ENCODE measurements around the gene DLX3.
A peak's percentile ranks its signal among the peaks of the same experiment; 100 is the strongest.

The DLX3 gene

DNA sequence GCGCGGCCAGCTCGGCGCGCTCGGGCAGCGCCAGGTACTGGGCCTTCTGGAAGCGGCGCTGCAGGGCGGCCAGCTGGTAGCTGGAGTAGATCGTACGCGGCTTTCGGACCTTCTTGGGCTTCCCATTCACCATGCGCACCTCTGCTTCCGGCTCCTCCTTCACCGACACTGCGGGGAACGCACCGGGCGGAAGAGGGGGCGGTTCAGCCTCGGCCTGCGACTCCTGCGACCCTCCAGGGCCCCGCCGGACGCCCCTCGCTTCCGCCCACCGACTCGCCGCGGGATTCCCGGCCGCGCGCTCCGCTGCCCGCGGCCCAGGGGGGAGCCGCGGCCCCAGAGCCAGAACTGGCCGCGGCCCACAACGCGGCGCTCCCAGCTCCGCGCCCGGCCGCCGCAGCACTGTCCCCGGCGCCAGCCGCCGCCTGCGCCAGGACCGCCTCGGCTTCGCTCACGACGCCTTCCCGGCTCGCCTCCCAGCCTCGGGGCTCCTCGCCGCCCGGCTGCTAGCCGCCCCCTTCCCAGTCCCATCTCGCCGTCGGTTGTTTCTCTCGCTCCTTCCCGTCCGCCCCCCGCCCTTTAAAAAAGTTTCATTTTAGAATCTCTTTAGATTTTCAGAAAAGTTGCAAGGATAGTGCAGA, 1.5 kb downstream of the DLX3 start:
- Histone ChIP-seq H3K56ac (ENCODE audit: low read length) (peak overlapping the region; percentile 67), H2BK5ac (ENCODE audit: low read length) (no peak overlapping the region), H2BK120ac (ENCODE audit: low read depth, low read length) (no peak overlapping the region), H3K36me3 (ENCODE audit: control insufficient read depth, insufficient read depth, low read length) (no peaks in the 10 kb centered on the region), H3K4me2 (ENCODE audit: low read length) (peak overlapping the region; percentile 61), H4K8ac (ENCODE audit: low read depth, low read length) (no peak overlapping the region), H3K4me1 (ENCODE audit: control insufficient read depth, low read depth, low read length) (peaks cover 3% of the 10 kb centered on the region), H2BK15ac (replicated peaks; ENCODE audit: low read depth) (no peak overlapping the region), H3K27me3 (ENCODE audit: insufficient read depth, low read length, poor library complexity) (peaks cover 48% of the 10 kb centered on the region), H3K27ac (ENCODE audit: low read depth, low read length) (no peak overlapping the region), H3K4me3 (ENCODE audit: low read length) (no peak overlapping the region), H3K9ac (ENCODE audit: low read length) (peak overlapping the region; percentile 47), H3K23ac (ENCODE audit: low read length) (no peak overlapping the region), H2AK5ac (ENCODE audit: low read length) (no peak overlapping the region), H3K4ac (ENCODE audit: low read depth, low read length) (no peak overlapping the region), H3K18ac (ENCODE audit: low read length) (no peak overlapping the region), H4K5ac (ENCODE audit: low read length) (no peak overlapping the region), H3K79me2 (ENCODE audit: control insufficient read depth, insufficient read depth, low read length) (no peaks in the 10 kb centered on the region), H3K79me1 (ENCODE audit: low read length) (no peaks in the 10 kb centered on the region)
- WGBS (ENCODE audit: extremely low coverage, insufficient coverage, low lambda C conversion rate) = no CpG with 5 or more reads among the region's 77 CpGs
- peak; percentile 71 for DNase-seq

DNA sequence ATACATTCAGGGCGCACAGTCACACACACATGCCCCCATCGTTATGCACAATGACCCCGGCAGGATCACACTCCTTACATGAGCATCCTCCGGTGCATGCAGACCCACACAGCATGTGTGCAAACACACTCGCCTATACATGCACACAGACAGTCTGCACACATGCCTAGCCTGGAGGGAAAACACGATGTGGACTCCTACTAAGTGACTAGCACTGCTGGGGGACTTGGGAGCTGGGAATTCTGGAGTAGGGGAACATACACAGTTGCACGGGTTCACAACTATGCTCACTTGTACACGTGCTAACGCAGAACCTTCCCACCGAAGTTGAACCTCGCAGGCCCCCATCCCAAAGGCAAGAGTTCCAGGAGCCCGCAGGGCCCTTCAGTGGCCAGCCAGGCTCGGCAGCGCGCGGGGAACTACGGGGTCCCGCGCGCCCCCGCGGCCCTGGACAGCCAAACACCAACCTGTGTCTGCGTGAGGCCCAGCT, 2.0 kb downstream of the DLX3 start:
- Histone ChIP-seq H3K27me3 (ENCODE audit: insufficient read depth, low read length, poor library complexity) (peaks cover 51% of the 10 kb centered on the region), H3K56ac (ENCODE audit: low read length) (peak overlapping the region; percentile 67)
- no CpG with 5 or more reads among the region's 23 CpGs for WGBS (ENCODE audit: extremely low coverage, insufficient coverage, low lambda C conversion rate)

DNA sequence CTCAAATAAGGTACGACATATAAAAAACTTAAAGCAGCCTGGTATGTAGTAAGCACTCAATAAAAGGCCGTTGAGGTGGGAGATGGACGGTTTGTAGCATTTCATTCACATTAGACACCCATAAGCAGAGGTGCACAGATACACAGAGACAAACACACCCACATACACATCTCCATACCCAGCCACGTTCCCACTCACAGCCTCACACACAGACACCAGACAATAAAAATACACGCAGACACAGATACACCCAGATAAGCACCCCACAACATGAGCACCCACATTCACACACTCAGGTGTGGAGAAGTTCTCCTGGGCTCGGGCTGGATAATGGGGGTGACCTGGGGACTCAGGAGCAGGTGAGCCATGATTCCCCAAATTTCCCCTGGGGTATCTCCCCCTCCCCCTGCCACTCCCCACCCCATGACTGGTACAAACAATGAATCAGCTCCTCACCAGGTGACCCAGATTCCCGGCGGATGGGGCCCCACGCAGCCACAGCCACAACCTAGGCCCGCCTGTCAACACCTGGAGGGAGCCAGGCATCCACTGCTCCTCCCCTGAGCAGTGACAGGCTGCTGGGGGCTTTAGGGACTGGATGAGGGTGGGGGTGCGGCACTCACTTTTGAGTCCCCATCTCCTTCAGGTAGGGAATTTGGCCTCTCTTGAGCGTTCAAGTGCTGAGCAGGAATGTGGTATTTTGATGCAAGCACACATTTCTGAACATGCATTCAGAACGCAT, 2.7 kb downstream of the DLX3 start:
- Histone ChIP-seq H2BK15ac (replicated peaks; ENCODE audit: low read depth) (no peak overlapping the region), H3K4me1 (ENCODE audit: control insufficient read depth, low read depth, low read length) (peaks cover 3% of the 10 kb centered on the region), H3K9ac (ENCODE audit: low read length) (no peak overlapping the region), H3K27me3 (ENCODE audit: insufficient read depth, low read length, poor library complexity) (peaks cover 54% of the 10 kb centered on the region), H4K5ac (ENCODE audit: low read length) (no peak overlapping the region), H3K36me3 (ENCODE audit: control insufficient read depth, insufficient read depth, low read length) (no peaks in the 10 kb centered on the region), H3K4me3 (ENCODE audit: low read length) (no peak overlapping the region), H4K8ac (ENCODE audit: low read depth, low read length) (no peak overlapping the region), H3K79me1 (ENCODE audit: low read length) (no peaks in the 10 kb centered on the region), H3K23ac (ENCODE audit: low read length) (no peak overlapping the region), H3K18ac (ENCODE audit: low read length) (no peak overlapping the region), H3K4me2 (ENCODE audit: low read length) (no peak overlapping the region), H3K56ac (ENCODE audit: low read length) (no peak overlapping the region), H3K4ac (ENCODE audit: low read depth, low read length) (no peak overlapping the region), H2BK5ac (ENCODE audit: low read length) (no peak overlapping the region), H2BK120ac (ENCODE audit: low read depth, low read length) (no peak overlapping the region), H2AK5ac (ENCODE audit: low read length) (no peak overlapping the region), H3K27ac (ENCODE audit: low read depth, low read length) (no peak overlapping the region), H3K79me2 (ENCODE audit: control insufficient read depth, insufficient read depth, low read length) (no peaks in the 10 kb centered on the region)
- DNase-seq = no peak
- no CpG with 5 or more reads among the region's 13 CpGs for WGBS (ENCODE audit: extremely low coverage, insufficient coverage, low lambda C conversion rate)

More for the DNA sequence above, 2.0 kb downstream of the DLX3 start:
- Histone ChIP-seq H4K5ac (ENCODE audit: low read length) (no peak overlapping the region), H2BK120ac (ENCODE audit: low read depth, low read length) (no peak overlapping the region), H3K27ac (ENCODE audit: low read depth, low read length) (no peak overlapping the region), H3K36me3 (ENCODE audit: control insufficient read depth, insufficient read depth, low read length) (no peaks in the 10 kb centered on the region), H2AK5ac (ENCODE audit: low read length) (no peak overlapping the region), H3K18ac (ENCODE audit: low read length) (no peak overlapping the region), H2BK15ac (replicated peaks; ENCODE audit: low read depth) (no peak overlapping the region), H3K4me2 (ENCODE audit: low read length) (peak overlapping the region; percentile 61), H3K9ac (ENCODE audit: low read length) (peak overlapping the region; percentile 47), H3K4me1 (ENCODE audit: control insufficient read depth, low read depth, low read length) (peaks cover 3% of the 10 kb centered on the region), H3K79me1 (ENCODE audit: low read length) (no peaks in the 10 kb centered on the region), H3K4ac (ENCODE audit: low read depth, low read length) (no peak overlapping the region), H3K23ac (ENCODE audit: low read length) (no peak overlapping the region), H2BK5ac (ENCODE audit: low read length) (no peak overlapping the region), H3K79me2 (ENCODE audit: control insufficient read depth, insufficient read depth, low read length) (no peaks in the 10 kb centered on the region), H3K4me3 (ENCODE audit: low read length) (no peak overlapping the region), H4K8ac (ENCODE audit: low read depth, low read length) (no peak overlapping the region)
- DNase-seq = no peak

DNA sequence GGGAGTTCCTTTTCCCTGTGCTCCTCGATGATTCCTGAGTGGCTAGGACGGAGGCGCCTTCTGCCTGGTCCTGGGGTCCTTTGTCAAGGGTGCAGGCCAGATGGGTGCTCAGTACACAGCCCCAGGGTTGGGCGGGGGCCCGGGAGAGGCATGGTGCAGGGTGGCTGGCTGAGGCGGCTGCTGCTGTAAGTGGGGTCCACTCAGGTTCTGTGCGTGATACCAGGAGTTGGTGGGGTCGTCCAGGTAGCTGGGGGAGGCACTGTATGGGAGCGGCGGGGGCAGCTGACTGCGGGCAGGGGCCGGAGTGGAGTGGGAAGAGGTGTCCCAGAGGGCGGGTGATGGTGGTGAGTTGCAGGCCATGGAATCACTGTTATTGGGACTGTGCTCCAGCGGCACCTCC, 3.6 kb downstream of the DLX3 start:
- Histone ChIP-seq H4K8ac (ENCODE audit: low read depth, low read length) (no peak overlapping the region), H2BK120ac (ENCODE audit: low read depth, low read length) (no peak overlapping the region), H2BK5ac (ENCODE audit: low read length) (no peak overlapping the region), H3K23ac (ENCODE audit: low read length) (no peak overlapping the region), H3K56ac (ENCODE audit: low read length) (no peak overlapping the region), H3K9ac (ENCODE audit: low read length) (no peak overlapping the region), H3K27me3 (ENCODE audit: insufficient read depth, low read length, poor library complexity) (peaks cover 54% of the 10 kb centered on the region), H3K79me1 (ENCODE audit: low read length) (no peaks in the 10 kb centered on the region), H3K27ac (ENCODE audit: low read depth, low read length) (no peak overlapping the region), H3K4me2 (ENCODE audit: low read length) (no peak overlapping the region), H3K4ac (ENCODE audit: low read depth, low read length) (no peak overlapping the region), H3K4me3 (ENCODE audit: low read length) (no peak overlapping the region), H4K5ac (ENCODE audit: low read length) (no peak overlapping the region), H2AK5ac (ENCODE audit: low read length) (no peak overlapping the region), H3K4me1 (ENCODE audit: control insufficient read depth, low read depth, low read length) (peaks cover 3% of the 10 kb centered on the region), H3K79me2 (ENCODE audit: control insufficient read depth, insufficient read depth, low read length) (no peaks in the 10 kb centered on the region), H3K36me3 (ENCODE audit: control insufficient read depth, insufficient read depth, low read length) (no peaks in the 10 kb centered on the region), H3K18ac (ENCODE audit: low read length) (no peak overlapping the region), H2BK15ac (replicated peaks; ENCODE audit: low read depth) (no peak overlapping the region)
- no CpG with 5 or more reads among the region's 14 CpGs for WGBS (ENCODE audit: extremely low coverage, insufficient coverage, low lambda C conversion rate)
- no peak for DNase-seq

DNA sequence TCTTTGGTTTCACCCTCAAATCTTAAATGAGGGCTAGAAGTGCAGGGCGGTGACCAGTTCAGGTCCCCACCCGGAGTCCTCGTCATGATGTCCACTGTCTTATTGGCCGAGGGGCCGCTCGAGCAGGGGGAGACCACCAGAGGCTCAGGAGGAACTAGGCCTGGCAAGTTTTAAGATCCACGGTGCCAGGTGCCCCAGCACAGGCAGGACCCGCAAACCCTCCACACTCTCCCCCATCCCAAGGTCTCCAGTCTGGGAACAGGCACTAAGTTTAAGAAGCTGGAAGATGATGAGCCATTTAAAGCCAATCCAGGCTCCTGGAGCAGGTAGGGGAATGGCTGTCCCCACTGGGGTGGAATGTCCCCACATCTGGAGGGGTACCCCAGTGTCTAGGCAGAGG, 4.1 kb downstream of the DLX3 start:
- Histone ChIP-seq H3K4me2 (ENCODE audit: low read length) (no peak overlapping the region), H4K5ac (ENCODE audit: low read length) (no peak overlapping the region), H3K79me1 (ENCODE audit: low read length) (no peaks in the 10 kb centered on the region), H2BK5ac (ENCODE audit: low read length) (no peak overlapping the region), H3K4me1 (ENCODE audit: control insufficient read depth, low read depth, low read length) (peaks cover 3% of the 10 kb centered on the region), H2BK15ac (replicated peaks; ENCODE audit: low read depth) (no peak overlapping the region), H4K8ac (ENCODE audit: low read depth, low read length) (no peak overlapping the region), H2BK120ac (ENCODE audit: low read depth, low read length) (no peak overlapping the region), H3K4ac (ENCODE audit: low read depth, low read length) (no peak overlapping the region), H3K27ac (ENCODE audit: low read depth, low read length) (no peak overlapping the region), H3K23ac (ENCODE audit: low read length) (no peak overlapping the region), H3K18ac (ENCODE audit: low read length) (no peak overlapping the region), H2AK5ac (ENCODE audit: low read length) (no peak overlapping the region), H3K79me2 (ENCODE audit: control insufficient read depth, insufficient read depth, low read length) (no peaks in the 10 kb centered on the region), H3K56ac (ENCODE audit: low read length) (no peak overlapping the region), H3K36me3 (ENCODE audit: control insufficient read depth, insufficient read depth, low read length) (no peaks in the 10 kb centered on the region), H3K9ac (ENCODE audit: low read length) (no peak overlapping the region), H3K27me3 (ENCODE audit: insufficient read depth, low read length, poor library complexity) (peaks cover 54% of the 10 kb centered on the region), H3K4me3 (ENCODE audit: low read length) (no peak overlapping the region)
- no CpG with 5 or more reads among the region's 8 CpGs for WGBS (ENCODE audit: extremely low coverage, insufficient coverage, low lambda C conversion rate)
- no peak for DNase-seq

All from mesendoderm (in vitro differentiated cells).